ENCODE measurements around the gene SLC25A25.

GRCh38 chr9:128098297-128099230 is 30.5 kb downstream of the SLC25A25 start:
- TF ChIP-seq CTCF (conservative IDR thresholded peaks at IDR 0.05; ENCODE audit: low read length) (no peak), EZH2phosphoT487 (IDR thresholded peaks at IDR 0.05; ENCODE audit: borderline replicate concordance) (no peak)

All from Loucy (cell line).